Fibroblast of mammary gland (primary cell): ENCODE results near the gene FBLN1.
"Not testable (repeated sequence)": the region's sequence is repeated elsewhere in the genome, so short reads cannot be mapped to it uniquely, and the experiment has no call there.

Experiments used
- DNase-seq: peaks from one replicate; pipeline ENCODE4 v3.0.0-alpha.2; 2010; ENCODE audit warnings: low read depth
- H3K4me3 ChIP-seq: 2 replicates; pipeline ENCODE4 v1.5.1; 2011; ENCODE audit warnings: low read depth, mild to moderate bottlenecking, low read length, moderate library complexity; ENCODE audit not compliant: control insufficient read depth
- TF ChIP-seq, protein P1 (sequence below): conservative IDR thresholded peaks from 2 replicates; pipeline ENCODE4 v1.5.1; 2011; ENCODE audit warnings: low read depth, low read length, inconsistent platforms; ENCODE audit not compliant: control insufficient read depth, insufficient read depth

The FBLN1 gene

GRCh38 chr22:45458532-45458931, 44.2 kb upstream of the FBLN1 start:
- no peak overlapping the region for H3K4me3 ChIP-seq
- TF ChIP-seq, protein P1, sequence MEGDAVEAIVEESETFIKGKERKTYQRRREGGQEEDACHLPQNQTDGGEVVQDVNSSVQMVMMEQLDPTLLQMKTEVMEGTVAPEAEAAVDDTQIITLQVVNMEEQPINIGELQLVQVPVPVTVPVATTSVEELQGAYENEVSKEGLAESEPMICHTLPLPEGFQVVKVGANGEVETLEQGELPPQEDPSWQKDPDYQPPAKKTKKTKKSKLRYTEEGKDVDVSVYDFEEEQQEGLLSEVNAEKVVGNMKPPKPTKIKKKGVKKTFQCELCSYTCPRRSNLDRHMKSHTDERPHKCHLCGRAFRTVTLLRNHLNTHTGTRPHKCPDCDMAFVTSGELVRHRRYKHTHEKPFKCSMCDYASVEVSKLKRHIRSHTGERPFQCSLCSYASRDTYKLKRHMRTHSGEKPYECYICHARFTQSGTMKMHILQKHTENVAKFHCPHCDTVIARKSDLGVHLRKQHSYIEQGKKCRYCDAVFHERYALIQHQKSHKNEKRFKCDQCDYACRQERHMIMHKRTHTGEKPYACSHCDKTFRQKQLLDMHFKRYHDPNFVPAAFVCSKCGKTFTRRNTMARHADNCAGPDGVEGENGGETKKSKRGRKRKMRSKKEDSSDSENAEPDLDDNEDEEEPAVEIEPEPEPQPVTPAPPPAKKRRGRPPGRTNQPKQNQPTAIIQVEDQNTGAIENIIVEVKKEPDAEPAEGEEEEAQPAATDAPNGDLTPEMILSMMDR: no peak
- no peak for DNase-seq

- TF ChIP-seq, protein P1: no peak
- no peak for DNase-seq
- H3K4me3 ChIP-seq: no peak overlapping the region
Measured at GRCh38 chr22:45459235-45459634, 43.4 kb upstream of the FBLN1 start.

DNA sequence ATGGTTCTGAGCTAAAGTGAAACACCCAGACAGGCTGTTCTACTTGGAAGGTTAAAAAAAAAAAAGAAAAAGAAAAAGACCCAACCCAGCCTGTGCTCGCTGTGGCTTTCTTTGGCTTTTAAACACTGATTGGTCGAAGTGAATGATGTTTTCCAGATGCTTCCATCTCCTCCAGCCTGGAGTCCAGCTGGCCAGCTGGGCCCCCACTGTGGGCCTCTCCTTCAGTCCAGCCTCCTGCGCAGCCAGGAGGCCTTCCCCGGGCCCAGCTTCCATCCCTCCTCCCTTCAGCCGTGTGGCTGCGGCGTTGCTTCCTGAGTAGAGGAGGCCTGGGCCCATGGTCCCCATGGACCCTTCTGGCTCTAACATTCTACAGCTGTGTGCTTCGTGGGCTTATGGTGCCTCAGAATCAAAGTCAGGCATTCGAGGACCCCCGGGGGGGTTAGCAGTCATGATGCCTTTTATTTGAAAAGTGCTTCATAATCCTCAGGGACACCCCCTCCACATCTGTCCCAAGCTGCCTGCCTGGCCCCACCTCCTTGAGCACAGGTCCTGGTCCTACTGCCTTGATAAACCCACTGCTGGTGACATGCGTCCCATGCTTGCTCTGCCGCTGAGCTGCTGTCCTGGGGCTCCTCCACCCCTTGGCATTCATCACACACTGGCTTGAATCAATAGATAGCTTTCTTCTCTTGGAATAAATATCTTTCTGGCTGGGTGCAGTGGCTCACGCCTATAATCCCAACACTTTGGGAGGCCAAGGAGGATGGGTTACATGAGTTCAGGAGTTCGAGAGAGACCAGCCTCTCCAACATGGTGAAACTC, 42.2 kb upstream of the FBLN1 start:
- no peak overlapping the region for H3K4me3 ChIP-seq

DNA sequence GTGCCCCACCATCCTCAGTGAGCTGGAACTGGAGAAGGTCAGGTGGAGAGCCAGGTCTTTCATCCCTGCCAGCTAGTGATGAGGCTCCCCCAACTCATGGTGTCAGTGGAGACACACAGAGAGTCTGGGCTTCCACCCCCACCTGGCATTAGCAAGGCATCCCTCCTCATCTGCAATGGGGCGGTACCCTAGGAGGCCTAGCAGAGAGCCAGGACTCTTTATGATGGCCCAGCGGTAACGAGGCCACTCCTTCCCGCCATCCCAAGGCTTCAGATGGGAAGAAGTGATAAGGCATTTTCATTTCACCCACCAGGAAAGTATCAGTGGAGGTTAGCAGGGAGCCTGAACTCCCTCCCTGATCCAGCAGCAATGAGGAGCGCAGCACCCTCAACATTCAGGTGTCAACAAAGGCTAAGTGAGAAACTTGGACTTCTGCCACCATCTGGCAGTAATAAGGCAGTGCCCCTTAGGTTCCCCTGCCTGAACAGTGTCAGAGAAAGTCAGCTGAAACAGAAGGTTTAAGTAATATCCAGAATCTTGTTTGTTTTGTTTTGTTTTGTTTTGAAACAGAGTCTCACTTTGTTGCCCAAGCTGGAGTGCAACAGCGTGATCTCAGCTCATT, 40.5 kb upstream of the FBLN1 start:
- TF ChIP-seq, protein P1: no peak

More for the DNA sequence above, 42.2 kb upstream of the FBLN1 start:
- DNase-seq: peak; percentile 90
- TF ChIP-seq, protein P1: no peak

DNA sequence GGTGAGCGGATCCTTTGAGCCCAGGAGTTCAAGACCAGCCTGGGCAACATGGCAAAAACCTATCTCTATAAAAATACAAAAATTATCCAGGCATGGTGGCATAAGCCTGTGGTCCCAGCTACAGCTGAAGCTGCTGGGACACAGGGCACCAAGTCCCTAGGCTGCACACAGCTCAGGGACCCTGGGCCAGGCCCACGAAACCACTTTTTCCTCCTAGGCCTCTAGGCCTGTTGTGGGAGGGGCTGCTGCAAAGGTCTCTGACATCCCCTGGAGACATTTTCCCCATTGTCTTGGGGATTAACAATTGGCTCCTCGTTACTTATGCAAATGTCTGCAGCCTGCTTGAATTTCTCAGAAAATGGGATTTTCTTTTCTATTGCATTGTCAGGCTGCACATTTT, 39.0 kb upstream of the FBLN1 start:
- DNase-seq, H3K4me3 ChIP-seq: not testable (repeated sequence)

More for the DNA sequence above, 40.5 kb upstream of the FBLN1 start:
- no peak overlapping the region for H3K4me3 ChIP-seq
- no peak for DNase-seq

DNA sequence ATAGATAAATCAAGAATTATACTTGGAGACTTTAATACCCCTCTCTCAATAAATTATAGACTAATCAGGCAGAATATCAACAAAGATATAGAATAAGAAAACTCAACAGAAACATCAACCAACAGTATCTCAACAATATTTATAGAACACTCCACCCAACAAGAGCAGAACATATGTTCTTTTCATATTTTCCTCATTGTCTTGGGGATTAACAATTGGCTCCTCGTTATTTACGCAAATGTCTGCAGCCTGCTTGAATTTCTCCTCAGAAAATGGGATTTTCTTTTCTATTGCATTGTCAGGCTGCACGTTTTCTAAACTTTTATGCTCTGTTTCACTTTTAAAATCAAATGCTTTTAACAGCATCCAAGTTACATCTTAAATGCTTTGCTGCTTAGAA, 37.0 kb upstream of the FBLN1 start:
- no peak for DNase-seq
- TF ChIP-seq, protein P1: no peak
- no peak overlapping the region for H3K4me3 ChIP-seq

DNA sequence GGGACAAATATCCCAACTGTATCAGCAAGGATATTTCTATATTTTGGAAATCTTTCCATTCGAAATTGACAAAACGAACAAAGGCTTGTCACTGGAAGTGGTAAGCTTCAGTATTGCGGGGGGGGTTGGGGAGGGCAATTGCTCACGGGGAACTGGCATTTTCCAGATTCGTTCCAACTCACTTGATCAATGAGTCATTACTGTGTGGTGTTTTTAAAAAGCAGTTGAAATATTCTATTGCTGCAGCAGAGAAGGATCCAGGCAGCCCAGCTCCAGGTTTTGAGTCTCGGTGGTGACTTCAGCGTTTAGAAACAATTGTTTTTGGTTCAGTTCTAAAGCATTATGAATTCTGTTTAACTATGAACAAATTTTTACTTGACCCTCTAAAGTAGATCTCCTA, 33.8 kb upstream of the FBLN1 start:
- no peak overlapping the region for H3K4me3 ChIP-seq
- TF ChIP-seq, protein P1: no peak
- peak; percentile 91 for DNase-seq
